ENCODE measurements around the gene PDZD11.

DNA sequence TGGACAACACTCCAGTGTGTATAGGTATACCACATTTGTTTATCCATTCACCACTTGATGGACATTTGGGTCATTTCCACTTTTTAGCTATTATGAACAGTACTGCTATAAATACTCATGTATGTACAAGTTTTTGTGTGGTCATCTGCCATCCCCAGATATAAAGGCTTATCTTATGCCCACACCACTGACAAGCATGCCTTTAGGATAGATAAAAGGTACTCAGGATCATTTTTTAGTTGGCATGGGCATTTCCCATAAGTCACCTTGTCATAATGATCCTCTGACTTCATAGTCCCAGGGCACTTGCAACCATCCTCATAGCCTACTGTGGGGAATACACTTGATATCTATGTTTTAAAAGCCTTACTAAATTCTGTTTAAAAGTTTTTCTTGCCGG lies 49.0 kb downstream of the PDZD11 start:
- TF ChIP-seq, protein P1, sequence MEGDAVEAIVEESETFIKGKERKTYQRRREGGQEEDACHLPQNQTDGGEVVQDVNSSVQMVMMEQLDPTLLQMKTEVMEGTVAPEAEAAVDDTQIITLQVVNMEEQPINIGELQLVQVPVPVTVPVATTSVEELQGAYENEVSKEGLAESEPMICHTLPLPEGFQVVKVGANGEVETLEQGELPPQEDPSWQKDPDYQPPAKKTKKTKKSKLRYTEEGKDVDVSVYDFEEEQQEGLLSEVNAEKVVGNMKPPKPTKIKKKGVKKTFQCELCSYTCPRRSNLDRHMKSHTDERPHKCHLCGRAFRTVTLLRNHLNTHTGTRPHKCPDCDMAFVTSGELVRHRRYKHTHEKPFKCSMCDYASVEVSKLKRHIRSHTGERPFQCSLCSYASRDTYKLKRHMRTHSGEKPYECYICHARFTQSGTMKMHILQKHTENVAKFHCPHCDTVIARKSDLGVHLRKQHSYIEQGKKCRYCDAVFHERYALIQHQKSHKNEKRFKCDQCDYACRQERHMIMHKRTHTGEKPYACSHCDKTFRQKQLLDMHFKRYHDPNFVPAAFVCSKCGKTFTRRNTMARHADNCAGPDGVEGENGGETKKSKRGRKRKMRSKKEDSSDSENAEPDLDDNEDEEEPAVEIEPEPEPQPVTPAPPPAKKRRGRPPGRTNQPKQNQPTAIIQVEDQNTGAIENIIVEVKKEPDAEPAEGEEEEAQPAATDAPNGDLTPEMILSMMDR (IDR thresholded peaks at IDR 0.05) = no peak
- TF ChIP-seq POLR2A (IDR thresholded peaks at IDR 0.05) = no peak
